GM21423 (cell line): ENCODE results near the gene ZNF528.

Source experiments
- ATAC-seq: cut with Tn5 transposase; IDR thresholded peaks from one replicate; pipeline ENCODE4 v1.9.1; 2021; ENCODE audit warnings: mild to moderate bottlenecking, moderate library complexity; ENCODE audit not compliant: unreplicated experiment

ZNF528 gene

GRCh38 chr19:52397310-52398080, at the start of gene ZNF528:
Gene ZNF528 (plus strand): TSS chr19:52397849. CDS start chr19:52402014, 4,165 bp downstream.
- peak; percentile 88 for ATAC-seq

- no peak for ATAC-seq
Observed at GRCh38 chr19:52351512-52351911, 46.1 kb upstream of the ZNF528 start.

- no peak for ATAC-seq
Observed at GRCh38 chr19:52366414-52366824, 31.2 kb upstream of the ZNF528 start.

- peak; percentile 89 for ATAC-seq
Observed at GRCh38 chr19:52369559-52370340, 27.9 kb upstream of the ZNF528 start, which contains the start of gene ZNF880. Gene ZNF880 (plus strand): TSS chr19:52369923. CDS start chr19:52369966, 43 bp downstream.

GRCh38 chr19:52370341-52370710, 27.3 kb upstream of the ZNF528 start:
- ATAC-seq = no peak

- no peak for ATAC-seq
Observed at GRCh38 chr19:52391135-52391534, 6.5 kb upstream of the ZNF528 start.

GRCh38 chr19:52398081-52398441, 412 bp downstream of the ZNF528 start:
- peak; percentile 25 for ATAC-seq

GRCh38 chr19:52410276-52410675, 12.6 kb downstream of the ZNF528 start:
- no peak for ATAC-seq

GRCh38 chr19:52415711-52416110, 18.1 kb downstream of the ZNF528 start:
- no peak for ATAC-seq

GRCh38 chr19:52428937-52429336, 31.3 kb downstream of the ZNF528 start, which contains the start of gene ZNF534:
Gene ZNF534 (plus strand): TSS chr19:52429148. CDS start chr19:52431475, 2,327 bp downstream.
- no peak for ATAC-seq

- ATAC-seq = no peak
Observed at GRCh38 chr19:52442179-52442578, 44.5 kb downstream of the ZNF528 start.

GRCh38 chr19:52444506-52444905, 46.9 kb downstream of the ZNF528 start:
- ATAC-seq = no peak

- no peak for ATAC-seq
Observed at GRCh38 chr19:52451241-52451640, 53.6 kb downstream of the ZNF528 start.

GRCh38 chr19:52453324-52454094, 55.9 kb downstream of the ZNF528 start, which contains the start of gene ZNF578:
Gene ZNF578 (plus strand): TSS chr19:52453553. CDS start chr19:52501846, 48,293 bp downstream.
- no peak for ATAC-seq

GRCh38 chr19:52464798-52465470, 67.3 kb downstream of the ZNF528 start:
- no peak for ATAC-seq
